ENCODE measurements around the gene VAV1. TPM values are rescaled to one million over a fixed set of nuclear protein-coding genes. Genes with fewer than 3 reads are reported as not detected.

The VAV1 gene
- total and polyA plus RNA-seq, 2 of the 13 experiments (the other 11 are each of a cell fraction or from before 2014, with no cell fraction given) = not detected

DNA sequence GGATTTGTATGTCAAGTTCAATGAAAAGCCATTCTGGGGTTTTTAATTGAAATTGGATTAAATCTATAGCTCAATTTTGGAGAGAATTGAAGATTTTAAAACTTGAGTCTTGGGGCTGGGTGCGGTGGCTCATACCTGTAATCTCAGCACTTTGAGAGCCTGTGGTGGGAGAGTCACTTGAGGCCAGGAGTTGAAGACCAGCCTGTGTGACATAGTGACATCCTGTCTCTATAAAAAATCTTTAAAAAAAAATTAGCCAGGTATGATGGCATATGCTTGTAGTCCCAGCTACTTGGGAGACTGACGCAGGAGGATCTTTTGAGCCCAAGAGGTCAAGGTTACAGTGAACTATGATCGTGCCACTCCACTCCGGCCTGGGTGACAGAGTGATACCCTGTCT lies 41.2 kb downstream of the VAV1 start:
- WGBS (ENCODE audit: low lambda C conversion rate) = 17% methylated on average over 4 of the region's 4 CpGs
- no TSS peak for BruUV-seq (replicated peaks)

More for the DNA sequence above, 41.2 kb downstream of the VAV1 start:
- no peaks in the 10 kb centered on the region for H3K36me3 ChIP-seq (replicated peaks in 1 of 2; ENCODE audit: control insufficient read depth in 1 of 2, insufficient read depth in 2 of 2, low read length in 2 of 2)
- DNase-seq (ENCODE audit: low spot score) (no peak), ATAC-seq (no peak), FAIRE-seq (no peak)
- H3K79me2 ChIP-seq (ENCODE audit: insufficient read depth, low read length) = no peaks in the 10 kb centered on the region
- H4K20me1 ChIP-seq (ENCODE audit: insufficient read depth, low read length) = no peaks in the 10 kb centered on the region
- no peak overlapping the region for H3K4me3 ChIP-seq (replicated peaks in 1 of 3; ENCODE audit: insufficient read depth in 1 of 3, low read depth in 2 of 3, low read length in 3 of 3)
- no peaks in the 10 kb centered on the region for H3K4me1 ChIP-seq (ENCODE audit: insufficient read depth, low read length)
- no peak overlapping the region for H3K4me2 ChIP-seq (ENCODE audit: low read depth, low read length)
- ChIA-PET POLR2A (no interaction called here), CTCF (ENCODE audit: low intra/inter-chr PET ratio, low total read pairs) (no interaction called here)
- H2AFZ ChIP-seq (ENCODE audit: low read length) = no peak overlapping the region
- in situ Hi-C loops (cut with HindIII; ENCODE audit: extremely low pct_ligation_motif_present, low pct_unique_long_range_greater_than_20kb) = no loop called here
- intact Hi-C loops (cut with micrococcal nuclease; ENCODE audit: unreplicated experiment) = no loop called here
- no peak for TF ChIP-seq SCMH1 (CRISPR knock-in tag; IDR thresholded peaks at IDR 0.05; ENCODE audit: borderline replicate concordance)
- TF ChIP-seq ZNF230 (CRISPR knock-in tag; IDR thresholded peaks at IDR 0.05) = no peak
- TF ChIP-seq, protein P1, sequence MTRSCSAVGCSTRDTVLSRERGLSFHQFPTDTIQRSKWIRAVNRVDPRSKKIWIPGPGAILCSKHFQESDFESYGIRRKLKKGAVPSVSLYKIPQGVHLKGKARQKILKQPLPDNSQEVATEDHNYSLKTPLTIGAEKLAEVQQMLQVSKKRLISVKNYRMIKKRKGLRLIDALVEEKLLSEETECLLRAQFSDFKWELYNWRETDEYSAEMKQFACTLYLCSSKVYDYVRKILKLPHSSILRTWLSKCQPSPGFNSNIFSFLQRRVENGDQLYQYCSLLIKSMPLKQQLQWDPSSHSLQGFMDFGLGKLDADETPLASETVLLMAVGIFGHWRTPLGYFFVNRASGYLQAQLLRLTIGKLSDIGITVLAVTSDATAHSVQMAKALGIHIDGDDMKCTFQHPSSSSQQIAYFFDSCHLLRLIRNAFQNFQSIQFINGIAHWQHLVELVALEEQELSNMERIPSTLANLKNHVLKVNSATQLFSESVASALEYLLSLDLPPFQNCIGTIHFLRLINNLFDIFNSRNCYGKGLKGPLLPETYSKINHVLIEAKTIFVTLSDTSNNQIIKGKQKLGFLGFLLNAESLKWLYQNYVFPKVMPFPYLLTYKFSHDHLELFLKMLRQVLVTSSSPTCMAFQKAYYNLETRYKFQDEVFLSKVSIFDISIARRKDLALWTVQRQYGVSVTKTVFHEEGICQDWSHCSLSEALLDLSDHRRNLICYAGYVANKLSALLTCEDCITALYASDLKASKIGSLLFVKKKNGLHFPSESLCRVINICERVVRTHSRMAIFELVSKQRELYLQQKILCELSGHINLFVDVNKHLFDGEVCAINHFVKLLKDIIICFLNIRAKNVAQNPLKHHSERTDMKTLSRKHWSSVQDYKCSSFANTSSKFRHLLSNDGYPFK (CRISPR knock-in tag; IDR thresholded peaks at IDR 0.05; ENCODE audit: borderline replicate concordance) = no peak
- no peak for TF ChIP-seq ZNF710 (CRISPR knock-in tag; IDR thresholded peaks at IDR 0.05; ENCODE audit: borderline replicate concordance)
- no peak for TF ChIP-seq KMT2A (CRISPR knock-in tag; IDR thresholded peaks at IDR 0.05)
- no peak for TF ChIP-seq SAFB2 (CRISPR knock-in tag; IDR thresholded peaks at IDR 0.05; ENCODE audit: borderline replicate concordance, low read depth)
- TF ChIP-seq SIX1 (CRISPR knock-in tag; IDR thresholded peaks at IDR 0.05; ENCODE audit: borderline replicate concordance) = no peak
- no peak for TF ChIP-seq ZNF124 (CRISPR knock-in tag; IDR thresholded peaks at IDR 0.05)
- TF ChIP-seq RARA (CRISPR knock-in tag; IDR thresholded peaks at IDR 0.05) = no peak
- no peak for TF ChIP-seq SALL2 (CRISPR knock-in tag; IDR thresholded peaks at IDR 0.05)
- no peak for TF ChIP-seq ZBTB8A (CRISPR knock-in tag; IDR thresholded peaks at IDR 0.05; ENCODE audit: borderline replicate concordance, low read depth)
- TF ChIP-seq U2AF2 (IDR thresholded peaks at IDR 0.05; ENCODE audit: low read depth, low read length) = no peak
- TF ChIP-seq ZBTB4 (CRISPR knock-in tag; IDR thresholded peaks at IDR 0.05; ENCODE audit: borderline replicate concordance) = no peak
- H3K9me3 ChIP-seq (ENCODE audit: low read length) = no peaks in the 10 kb centered on the region
- no peak overlapping the region for H3K9ac ChIP-seq (ENCODE audit: insufficient read depth, low read depth, low read length)
- peaks cover 0 to 8% of the 10 kb centered on the region in 2 experiments; a peak in 2 of 5 replicates for H3K27me3 ChIP-seq (ENCODE audit: control insufficient read depth in 1 of 2, insufficient read depth in 2 of 2, low read length in 2 of 2)
- no peak overlapping the region for H3K27ac ChIP-seq (ENCODE audit: extremely low read length, insufficient read depth, low read length)
